ENCODE results near the gene B3GLCT.

The B3GLCT gene

GRCh38 chr13:31168736-31169135 lies 31.0 kb upstream of the B3GLCT start:
- H4K8ac ChIP-seq (ENCODE audit: low read depth, low read length): no peak overlapping the region
- no peak overlapping the region for H2BK15ac ChIP-seq (ENCODE audit: low read length)
- H3K4me3 ChIP-seq (ENCODE audit: low read length in 2 of 2): no peak overlapping the region
- H2BK5ac ChIP-seq (ENCODE audit: low read length): no peak overlapping the region
- peak overlapping the region; percentile 86 for H3K14ac ChIP-seq (ENCODE audit: low read length)
- no peak overlapping the region for H2BK120ac ChIP-seq (ENCODE audit: low read depth, low read length)
- no CpG with 5 or more reads among the region's 11 CpGs for WGBS, 2 donors (ENCODE audit: extremely low coverage in 2 of 2, insufficient read length in 2 of 2, insufficient replicate concordance in 1 of 2)
- no peak overlapping the region for H4K91ac ChIP-seq (ENCODE audit: low read depth, low read length, poor library complexity)
- no peak overlapping the region for H3K23ac ChIP-seq (ENCODE audit: low read depth, low read length, poor library complexity)
- no peak overlapping the region for H2AK5ac ChIP-seq (ENCODE audit: low read depth, low read length)
- no peak overlapping the region for H3K27ac ChIP-seq (replicated peaks; ENCODE audit: low read length)
- H3K36me3 ChIP-seq (replicated peaks in 1 of 2; ENCODE audit: control insufficient read depth in 2 of 2, insufficient read depth in 2 of 2, low read length in 2 of 2): no peaks in the 10 kb centered on the region
- no peak overlapping the region for H2BK12ac ChIP-seq (ENCODE audit: low read length)
- DNase-seq (ENCODE audit: low spot score): no peak
- no peak overlapping the region for H3K4me2 ChIP-seq (ENCODE audit: insufficient read depth, low read length, poor library complexity, severe bottlenecking)
- no peaks in the 10 kb centered on the region for H3K9me3 ChIP-seq (replicated peaks in 1 of 2; ENCODE audit: control insufficient read depth in 2 of 2, insufficient read depth in 1 of 2, low read depth in 1 of 2, low read length in 2 of 2)
- H3K9ac ChIP-seq (ENCODE audit: low read depth, low read length, poor library complexity): no peak overlapping the region
- H3K18ac ChIP-seq (ENCODE audit: low read length): no peak overlapping the region
- H3K4ac ChIP-seq (ENCODE audit: low read length): no peak overlapping the region
- peaks cover 1% of the 10 kb centered on the region for H3K79me1 ChIP-seq (ENCODE audit: low read depth, low read length)
- peak overlapping the region; percentile 27 for H2AFZ ChIP-seq (ENCODE audit: low read length)
- no peaks in the 10 kb centered on the region for H3K27me3 ChIP-seq (ENCODE audit: control insufficient read depth in 3 of 3, insufficient read depth in 3 of 3, low read depth in 1 of 3, low read length in 3 of 3)
- H3K4me1 ChIP-seq (ENCODE audit: control insufficient read depth in 2 of 2, insufficient read depth in 1 of 2, low read depth in 1 of 2, low read length in 2 of 2): peaks cover 0 to 3% of the 10 kb centered on the region in 2 donors

GRCh38 chr13:31172001-31172400 lies 27.8 kb upstream of the B3GLCT start:
- H4K91ac ChIP-seq (ENCODE audit: low read depth, low read length, poor library complexity): no peak overlapping the region
- H3K18ac ChIP-seq (ENCODE audit: low read length): no peak overlapping the region
- H4K8ac ChIP-seq (ENCODE audit: low read depth, low read length): no peak overlapping the region
- H3K23ac ChIP-seq (ENCODE audit: low read depth, low read length, poor library complexity): no peak overlapping the region
- no peak overlapping the region for H3K4me3 ChIP-seq (ENCODE audit: low read length in 2 of 2)
- no peak overlapping the region for H2AK5ac ChIP-seq (ENCODE audit: low read depth, low read length)
- no peaks in the 10 kb centered on the region for H3K36me3 ChIP-seq (replicated peaks in 1 of 2; ENCODE audit: control insufficient read depth in 2 of 2, insufficient read depth in 2 of 2, low read length in 2 of 2)
- H2BK120ac ChIP-seq (ENCODE audit: low read depth, low read length): no peak overlapping the region
- H3K4ac ChIP-seq (ENCODE audit: low read length): no peak overlapping the region
- no peak overlapping the region for H2BK5ac ChIP-seq (ENCODE audit: low read length)
- no peak for DNase-seq (ENCODE audit: low spot score)
- no peak overlapping the region for H3K14ac ChIP-seq (ENCODE audit: low read length)
- H3K9ac ChIP-seq (ENCODE audit: low read depth, low read length, poor library complexity): no peak overlapping the region
- no peak overlapping the region for H3K27ac ChIP-seq (replicated peaks; ENCODE audit: low read length)
- H2AFZ ChIP-seq (ENCODE audit: low read length): no peak overlapping the region
- H3K27me3 ChIP-seq (ENCODE audit: control insufficient read depth in 3 of 3, insufficient read depth in 3 of 3, low read depth in 1 of 3, low read length in 3 of 3): no peaks in the 10 kb centered on the region
- H2BK12ac ChIP-seq (ENCODE audit: low read length): no peak overlapping the region
- peaks cover 1% of the 10 kb centered on the region for H3K79me1 ChIP-seq (ENCODE audit: low read depth, low read length)
- no peaks in the 10 kb centered on the region for H3K9me3 ChIP-seq (replicated peaks in 1 of 2; ENCODE audit: control insufficient read depth in 2 of 2, insufficient read depth in 1 of 2, low read depth in 1 of 2, low read length in 2 of 2)
- H2BK15ac ChIP-seq (ENCODE audit: low read length): no peak overlapping the region
- H3K4me1 ChIP-seq (ENCODE audit: control insufficient read depth in 2 of 2, insufficient read depth in 1 of 2, low read depth in 1 of 2, low read length in 2 of 2): peaks cover 1 to 3% of the 10 kb centered on the region in 2 donors
- WGBS, 2 donors (ENCODE audit: extremely low coverage in 2 of 2, insufficient read length in 2 of 2, insufficient replicate concordance in 1 of 2): no CpG with 5 or more reads among the region's 3 CpGs
- no peak overlapping the region for H3K4me2 ChIP-seq (ENCODE audit: insufficient read depth, low read length, poor library complexity, severe bottlenecking)

- H3K4me3 ChIP-seq (ENCODE audit: low read length in 2 of 2): no peak overlapping the region
- no peak overlapping the region for H2BK5ac ChIP-seq (ENCODE audit: low read length)
- no peak overlapping the region for H3K18ac ChIP-seq (ENCODE audit: low read length)
- H3K23ac ChIP-seq (ENCODE audit: low read depth, low read length, poor library complexity): no peak overlapping the region
- H3K14ac ChIP-seq (ENCODE audit: low read length): no peak overlapping the region
- peaks cover 3 to 4% of the 10 kb centered on the region in 2 donors for H3K4me1 ChIP-seq (ENCODE audit: control insufficient read depth in 2 of 2, insufficient read depth in 1 of 2, low read depth in 1 of 2, low read length in 2 of 2)
- H2AK5ac ChIP-seq (ENCODE audit: low read depth, low read length): no peak overlapping the region
- H2BK120ac ChIP-seq (ENCODE audit: low read depth, low read length): no peak overlapping the region
- no peak overlapping the region for H4K91ac ChIP-seq (ENCODE audit: low read depth, low read length, poor library complexity)
- H3K4me2 ChIP-seq (ENCODE audit: insufficient read depth, low read length, poor library complexity, severe bottlenecking): no peak overlapping the region
- H3K27me3 ChIP-seq (ENCODE audit: control insufficient read depth in 3 of 3, insufficient read depth in 3 of 3, low read depth in 1 of 3, low read length in 3 of 3): no peaks in the 10 kb centered on the region
- no peak overlapping the region for H2BK12ac ChIP-seq (ENCODE audit: low read length)
- H3K9me3 ChIP-seq (replicated peaks in 1 of 2; ENCODE audit: control insufficient read depth in 2 of 2, insufficient read depth in 1 of 2, low read depth in 1 of 2, low read length in 2 of 2): peaks cover 0 to 3% of the 10 kb centered on the region in 2 donors
- no peak for DNase-seq (ENCODE audit: low spot score)
- no CpG with 5 or more reads among the region's 2 CpGs for WGBS, 2 donors (ENCODE audit: extremely low coverage in 2 of 2, insufficient read length in 2 of 2, insufficient replicate concordance in 1 of 2)
- H3K36me3 ChIP-seq (replicated peaks in 1 of 2; ENCODE audit: control insufficient read depth in 2 of 2, insufficient read depth in 2 of 2, low read length in 2 of 2): no peaks in the 10 kb centered on the region
- H4K8ac ChIP-seq (ENCODE audit: low read depth, low read length): no peak overlapping the region
- no peak overlapping the region for H2BK15ac ChIP-seq (ENCODE audit: low read length)
- H3K9ac ChIP-seq (ENCODE audit: low read depth, low read length, poor library complexity): no peak overlapping the region
- no peak overlapping the region for H2AFZ ChIP-seq (ENCODE audit: low read length)
- no peak overlapping the region for H3K4ac ChIP-seq (ENCODE audit: low read length)
- no peak overlapping the region for H3K27ac ChIP-seq (replicated peaks; ENCODE audit: low read length)
- H3K79me1 ChIP-seq (ENCODE audit: low read depth, low read length): peaks cover 1% of the 10 kb centered on the region
These were observed 27.2 kb upstream of the B3GLCT start for GRCh38 chr13:31172535-31172934.

GRCh38 chr13:31174018-31174417 lies 25.8 kb upstream of the B3GLCT start:
- Histone ChIP-seq H3K79me1 (ENCODE audit: low read depth, low read length) (no peaks in the 10 kb centered on the region), H3K14ac (ENCODE audit: low read length) (no peak overlapping the region), H2AK5ac (ENCODE audit: low read depth, low read length) (no peak overlapping the region), H3K4me2 (ENCODE audit: insufficient read depth, low read length, poor library complexity, severe bottlenecking) (no peak overlapping the region), H2BK120ac (ENCODE audit: low read depth, low read length) (no peak overlapping the region), H2BK15ac (ENCODE audit: low read length) (no peak overlapping the region), H3K27ac (replicated peaks; ENCODE audit: low read length) (no peak overlapping the region), H3K4me1 (ENCODE audit: control insufficient read depth in 2 of 2, insufficient read depth in 1 of 2, low read depth in 1 of 2, low read length in 2 of 2) (peaks cover 0 to 4% of the 10 kb centered on the region in 2 donors), H3K9ac (ENCODE audit: low read depth, low read length, poor library complexity) (no peak overlapping the region), H3K4ac (ENCODE audit: low read length) (no peak overlapping the region), H3K4me3 (ENCODE audit: low read length in 2 of 2) (no peak overlapping the region), H3K27me3 (ENCODE audit: control insufficient read depth in 3 of 3, insufficient read depth in 3 of 3, low read depth in 1 of 3, low read length in 3 of 3) (no peaks in the 10 kb centered on the region), H3K36me3 (replicated peaks in 1 of 2; ENCODE audit: control insufficient read depth in 2 of 2, insufficient read depth in 2 of 2, low read length in 2 of 2) (no peaks in the 10 kb centered on the region), H3K18ac (ENCODE audit: low read length) (no peak overlapping the region), H4K91ac (ENCODE audit: low read depth, low read length, poor library complexity) (no peak overlapping the region), H2BK12ac (ENCODE audit: low read length) (no peak overlapping the region), H3K9me3 (replicated peaks in 1 of 2; ENCODE audit: control insufficient read depth in 2 of 2, insufficient read depth in 1 of 2, low read depth in 1 of 2, low read length in 2 of 2) (peaks cover 0 to 3% of the 10 kb centered on the region in 2 donors), H4K8ac (ENCODE audit: low read depth, low read length) (no peak overlapping the region), H3K23ac (ENCODE audit: low read depth, low read length, poor library complexity) (no peak overlapping the region), H2BK5ac (ENCODE audit: low read length) (no peak overlapping the region), H2AFZ (ENCODE audit: low read length) (no peak overlapping the region)
- whole genome bisulfite sequencing, 2 donors (ENCODE audit: extremely low coverage in 2 of 2, insufficient read length in 2 of 2, insufficient replicate concordance in 1 of 2): no CpG with 5 or more reads among the region's 3 CpGs
- DNase-seq (ENCODE audit: low spot score): no peak

All from neuronal stem cell (in vitro differentiated cells).